ENCODE measurements around the gene PIN1.
A peak's percentile ranks its signal among the peaks of the same experiment; 100 is the strongest.
"Not testable (repeated sequence)": the region's sequence is repeated elsewhere in the genome, so short reads cannot be mapped to it uniquely, and the experiment has no call there.

PIN1 gene

DNA sequence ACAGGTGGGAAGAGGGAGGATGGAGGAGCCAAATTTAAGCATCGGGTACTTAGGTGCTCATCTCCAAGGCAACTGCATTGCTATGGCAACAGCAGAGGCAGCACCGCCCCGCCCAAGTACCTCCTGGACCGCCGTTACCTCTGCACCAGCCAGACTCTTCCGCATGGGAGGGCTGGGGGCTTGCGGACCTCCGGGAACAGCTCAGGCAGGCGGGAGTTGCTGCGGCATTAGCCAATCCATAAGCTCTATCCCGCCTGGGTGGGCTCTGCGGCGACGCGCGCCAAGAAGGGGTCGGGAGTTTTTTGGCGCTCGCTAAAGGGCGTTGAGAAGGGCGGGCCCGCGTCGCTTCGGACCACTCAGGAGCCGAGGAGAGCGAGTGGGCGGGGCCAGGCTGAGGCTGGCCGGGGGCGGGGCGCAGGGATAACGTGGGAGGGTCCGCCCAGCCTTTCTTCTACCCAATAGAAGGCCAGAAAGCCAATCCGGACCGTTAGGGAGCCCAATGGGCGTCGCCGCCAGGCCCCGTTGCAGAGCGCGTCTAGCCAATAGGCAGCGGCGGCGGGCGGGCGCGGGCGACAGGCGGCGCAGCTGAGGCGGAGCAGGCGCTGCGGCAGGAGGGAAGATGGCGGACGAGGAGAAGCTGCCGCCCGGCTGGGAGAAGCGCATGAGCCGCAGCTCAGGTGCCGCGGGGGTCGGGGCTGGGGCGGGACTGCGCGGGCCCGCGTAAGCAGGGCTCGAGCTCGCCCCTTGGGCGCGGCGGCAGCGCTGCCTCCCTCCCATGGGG is at the start of gene PIN1:
Gene PIN1, plus strand, starts transcription at position 593 of the 781 bp plus-strand sequence. Its CDS starts 27 bp downstream, at position 620.
- DNase-seq, result peak; percentile 99

DNA sequence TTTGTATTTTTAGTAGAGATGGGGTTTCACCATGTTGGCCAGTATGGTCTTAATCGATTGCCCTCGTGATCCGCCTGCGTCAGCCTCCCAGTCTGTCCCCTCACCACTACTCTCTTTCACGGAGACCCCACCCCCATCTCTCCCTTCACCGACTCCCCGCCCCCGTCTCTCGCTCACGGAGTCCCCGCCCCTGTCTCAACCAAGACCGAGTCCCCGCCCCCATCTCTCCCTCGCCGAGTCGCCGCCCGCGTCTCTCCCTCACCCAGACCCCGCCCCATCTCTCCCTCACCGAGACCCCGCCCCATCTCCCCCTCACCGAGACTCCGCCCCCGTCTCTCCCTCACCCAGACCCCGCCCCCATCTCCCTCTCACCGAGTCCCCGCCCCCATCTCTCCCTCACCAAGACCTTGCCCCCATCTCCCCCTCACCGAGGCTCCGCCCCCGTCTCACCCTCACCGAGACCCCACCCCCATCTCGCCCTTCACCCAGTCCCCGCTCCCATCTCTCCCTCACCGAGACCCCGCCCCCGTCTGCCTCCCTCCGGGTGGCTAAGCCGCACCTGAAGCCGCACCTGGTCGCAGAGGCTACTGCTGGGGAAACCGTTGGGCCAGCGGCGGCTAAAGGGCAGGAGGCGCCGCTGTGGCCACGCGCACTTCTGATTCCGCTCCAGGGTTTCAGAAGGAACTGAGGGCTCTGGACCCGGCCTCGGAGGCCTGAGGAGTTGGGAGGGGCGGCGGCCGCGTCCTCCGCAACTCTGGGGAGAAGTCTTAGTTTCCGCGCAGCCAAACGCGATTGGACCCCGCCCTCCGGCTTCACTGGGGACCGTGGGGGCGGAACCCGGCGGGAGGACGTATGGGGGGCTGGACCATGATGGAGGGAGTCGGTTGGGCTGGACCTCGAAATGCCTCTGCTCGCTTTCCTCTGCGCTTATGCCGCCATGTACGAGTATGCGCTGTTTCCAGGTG is 49.5 kb upstream of the PIN1 start:
- peak; percentile 97 for DNase-seq

DNA sequence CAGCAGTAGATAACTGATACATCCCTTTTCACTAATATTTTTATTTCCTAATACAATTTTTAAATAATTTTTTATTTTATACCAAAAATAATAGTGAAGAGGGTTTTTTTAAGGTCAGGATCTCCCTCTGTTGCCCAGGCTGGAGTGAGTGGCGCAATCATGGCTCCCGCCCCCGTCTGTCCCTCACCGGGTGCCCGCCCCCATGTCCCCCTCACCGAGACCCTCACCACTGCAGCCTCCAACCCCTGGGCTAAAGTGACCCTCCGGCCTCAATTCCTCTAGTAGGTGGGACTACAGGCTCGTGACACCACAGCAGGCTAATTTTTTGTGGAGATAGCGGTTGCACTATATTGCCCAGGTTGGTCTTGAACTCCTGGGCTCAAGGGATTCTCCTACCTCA is 48.8 kb upstream of the PIN1 start:
- DNase-seq, result no peak

DNA sequence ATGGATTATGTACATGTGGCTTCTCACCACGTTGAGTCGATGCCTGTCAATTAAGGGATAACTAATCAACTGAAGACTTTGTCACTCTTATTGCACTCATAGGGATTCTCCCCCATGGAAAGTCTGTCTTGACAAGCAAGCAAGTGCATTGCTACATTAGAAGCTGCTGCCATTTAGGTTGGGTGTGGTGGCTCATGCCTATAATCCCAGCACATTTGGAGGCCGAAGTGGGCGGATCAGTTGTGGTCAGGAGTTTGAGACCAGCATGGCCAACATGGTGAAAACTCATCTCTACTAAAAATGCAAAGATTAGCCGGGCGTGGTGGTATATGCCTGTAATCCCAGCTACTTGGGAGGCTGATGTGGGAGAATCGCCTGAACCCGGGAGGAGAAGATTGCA is 48.3 kb upstream of the PIN1 start:
- DNase-seq, result no peak

DNA sequence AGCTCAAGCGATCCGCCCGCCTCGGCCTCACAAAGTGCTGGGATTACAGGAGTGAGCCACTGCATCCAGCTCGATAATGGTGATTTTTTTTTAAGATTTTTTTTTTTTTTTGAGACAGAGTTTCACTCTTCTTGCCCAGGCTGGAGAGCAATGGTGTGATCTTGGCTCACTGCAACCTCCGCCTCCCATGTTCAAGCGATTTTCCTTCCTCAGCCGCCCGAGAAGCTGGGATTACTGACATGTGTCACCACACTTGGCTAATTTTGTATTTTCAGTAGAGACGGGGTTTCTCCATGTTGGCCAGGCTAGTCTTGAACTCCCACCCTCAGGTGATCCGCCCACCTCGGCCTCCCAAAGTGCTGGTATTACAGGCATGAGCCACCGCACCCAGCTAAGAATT is 46.5 kb upstream of the PIN1 start:
- not testable (repeated sequence) for DNase-seq

DNA sequence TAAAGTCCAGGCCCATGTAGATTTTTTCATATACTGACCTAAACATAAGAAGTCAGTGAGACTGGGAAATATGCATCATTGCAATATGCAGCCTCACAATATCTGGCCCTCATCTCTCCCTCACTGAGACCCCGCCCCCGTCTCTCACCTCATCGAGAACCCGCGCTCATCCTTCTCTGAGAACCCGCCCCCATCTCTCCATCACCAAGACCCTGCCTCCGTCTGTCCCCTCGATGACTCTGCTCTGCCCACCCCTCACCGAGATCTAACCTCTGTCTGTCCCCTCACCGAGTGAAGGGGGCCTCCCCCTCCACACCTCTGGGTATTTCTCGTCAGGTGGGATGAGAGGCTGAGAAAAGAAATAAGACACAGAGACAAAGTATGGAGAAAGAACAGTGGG is 46.1 kb upstream of the PIN1 start:
- DNase-seq, result no peak

DNA sequence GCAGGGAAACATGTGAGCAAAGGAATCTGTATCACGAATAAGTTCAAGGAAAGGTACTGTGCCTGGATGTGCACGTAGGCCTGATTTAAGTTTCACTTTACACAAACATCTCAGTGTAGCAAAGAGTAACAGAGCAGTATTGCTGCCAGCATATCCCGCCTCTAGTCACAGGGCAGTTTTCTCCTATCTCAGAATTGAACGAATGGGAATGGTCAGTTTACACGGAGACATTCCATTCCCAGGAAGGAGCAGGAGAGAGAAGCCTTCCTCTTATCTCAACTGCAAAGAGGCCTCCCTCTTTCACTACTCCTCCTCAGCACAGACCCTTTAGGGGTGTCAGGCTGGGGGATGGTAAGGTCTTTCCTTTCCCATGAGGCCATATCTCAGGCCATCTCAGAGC is 45.5 kb upstream of the PIN1 start:
- not testable (repeated sequence) for DNase-seq

DNA sequence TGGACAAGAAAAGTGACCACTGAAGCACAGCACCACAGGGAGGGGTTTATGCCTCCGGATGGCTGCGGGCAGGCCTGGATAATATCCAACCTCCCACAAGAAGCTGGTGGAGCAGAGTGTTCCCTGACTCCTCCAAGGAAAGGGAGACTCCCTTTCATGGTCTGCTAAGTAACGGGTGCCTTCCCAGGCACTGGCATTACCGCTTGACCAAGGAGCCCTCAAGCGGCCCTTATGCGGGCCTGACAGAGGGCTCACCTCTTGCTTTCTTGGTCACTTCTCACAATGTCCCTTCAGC is 44.1 kb upstream of the PIN1 start:
- not testable (repeated sequence) for DNase-seq

DNA sequence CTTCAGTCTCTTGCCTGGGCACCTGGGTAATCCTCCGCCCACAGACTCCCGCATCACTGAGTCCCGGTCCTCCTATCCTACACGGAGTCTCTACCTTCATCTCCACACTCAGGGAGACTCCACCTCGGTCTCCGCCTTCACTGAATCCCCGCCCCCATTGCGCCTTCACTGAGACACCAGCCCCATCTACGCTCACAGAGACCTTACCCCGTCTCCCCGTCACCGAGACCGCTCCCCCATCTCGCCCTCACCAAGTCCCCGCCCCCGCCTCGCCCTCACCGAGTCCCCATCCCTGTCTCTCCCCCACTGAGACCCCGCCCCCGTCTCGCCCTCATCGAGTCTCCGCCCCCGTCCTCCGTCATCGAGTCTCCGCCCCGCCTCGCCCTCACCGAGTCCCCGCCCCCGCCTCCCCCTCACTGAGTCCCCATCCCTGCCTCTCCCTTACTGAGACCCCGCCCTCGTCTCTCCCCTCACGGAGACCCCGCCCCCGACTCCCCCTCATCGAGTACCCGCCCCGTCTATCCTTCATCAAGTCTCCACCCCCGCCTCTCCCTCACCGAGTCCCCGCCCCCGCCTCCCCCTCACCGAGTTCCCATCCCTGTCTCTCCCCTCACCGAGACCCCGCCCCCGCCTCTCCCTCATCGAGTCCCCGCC is 43.4 kb upstream of the PIN1 start:
- DNase-seq, result peak; percentile 96

DNA sequence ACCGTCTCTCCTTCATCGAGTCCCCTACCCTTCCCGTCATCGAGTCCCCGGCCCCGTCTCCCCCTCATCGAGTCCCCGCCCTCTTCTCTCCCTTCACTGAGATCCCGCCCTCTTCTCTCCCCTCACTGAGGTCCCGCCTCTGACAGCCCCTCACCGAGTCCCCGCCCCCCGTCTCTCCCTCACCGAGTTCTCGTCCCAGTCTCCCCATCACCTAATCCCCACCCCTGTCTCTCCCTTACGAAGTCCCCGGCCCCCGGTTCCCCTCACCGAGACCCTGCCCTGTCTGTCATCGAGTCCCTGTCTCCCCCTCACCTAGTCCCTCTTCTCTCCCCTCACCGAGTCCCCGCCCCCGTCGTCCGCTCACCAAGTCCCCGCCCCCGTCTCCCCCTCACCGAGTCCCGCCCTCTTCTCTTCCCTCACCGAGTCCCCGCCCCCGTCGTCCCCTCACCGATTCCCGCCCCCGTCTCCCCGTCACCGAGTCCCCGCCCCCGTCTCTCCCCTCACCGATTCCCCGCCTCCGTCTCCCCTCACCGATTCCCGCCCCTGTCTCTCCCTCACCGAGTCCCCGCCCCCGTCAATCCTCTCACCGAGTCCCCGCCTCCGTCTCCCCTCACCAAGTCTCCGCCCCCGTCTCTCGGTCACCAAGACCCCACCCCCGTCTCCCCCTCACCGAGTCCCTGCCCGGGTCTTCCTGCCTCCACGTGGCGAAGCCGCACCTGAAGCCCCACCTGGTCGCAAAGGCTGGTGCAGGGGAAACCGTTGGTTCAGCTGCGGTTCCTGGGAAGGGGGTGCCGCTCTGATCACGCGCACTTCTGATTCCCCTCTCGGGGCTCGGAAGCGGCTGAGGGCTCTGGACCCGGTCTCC is 42.7 kb upstream of the PIN1 start:
- peak; percentile 95 for DNase-seq

DNA sequence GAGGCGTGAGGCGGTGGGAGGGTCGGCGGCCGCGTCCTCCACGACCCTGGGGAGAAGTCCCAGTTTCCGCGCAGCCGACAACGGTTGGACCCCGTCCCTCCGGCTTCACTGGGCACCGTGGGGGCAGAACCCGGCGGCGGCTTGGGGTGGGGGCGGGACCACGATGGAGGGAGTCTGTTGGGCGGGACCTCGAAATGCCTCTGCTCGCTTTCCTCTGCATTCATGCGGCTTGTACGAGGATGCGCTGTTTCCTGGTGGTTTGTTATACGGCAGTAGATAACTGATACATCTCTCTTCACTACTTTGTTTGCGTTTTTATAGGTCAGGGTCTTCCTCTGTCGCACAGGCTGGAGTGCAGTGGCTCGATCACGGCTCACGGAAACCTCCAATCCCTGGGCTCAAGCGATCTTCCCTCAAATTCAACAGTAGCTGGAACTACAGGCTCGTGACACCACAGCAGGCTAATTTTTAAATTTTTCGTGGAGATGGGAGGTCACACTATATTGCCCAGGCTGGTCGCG is 42.0 kb upstream of the PIN1 start:
- DNase-seq, result peak; percentile 65

DNA sequence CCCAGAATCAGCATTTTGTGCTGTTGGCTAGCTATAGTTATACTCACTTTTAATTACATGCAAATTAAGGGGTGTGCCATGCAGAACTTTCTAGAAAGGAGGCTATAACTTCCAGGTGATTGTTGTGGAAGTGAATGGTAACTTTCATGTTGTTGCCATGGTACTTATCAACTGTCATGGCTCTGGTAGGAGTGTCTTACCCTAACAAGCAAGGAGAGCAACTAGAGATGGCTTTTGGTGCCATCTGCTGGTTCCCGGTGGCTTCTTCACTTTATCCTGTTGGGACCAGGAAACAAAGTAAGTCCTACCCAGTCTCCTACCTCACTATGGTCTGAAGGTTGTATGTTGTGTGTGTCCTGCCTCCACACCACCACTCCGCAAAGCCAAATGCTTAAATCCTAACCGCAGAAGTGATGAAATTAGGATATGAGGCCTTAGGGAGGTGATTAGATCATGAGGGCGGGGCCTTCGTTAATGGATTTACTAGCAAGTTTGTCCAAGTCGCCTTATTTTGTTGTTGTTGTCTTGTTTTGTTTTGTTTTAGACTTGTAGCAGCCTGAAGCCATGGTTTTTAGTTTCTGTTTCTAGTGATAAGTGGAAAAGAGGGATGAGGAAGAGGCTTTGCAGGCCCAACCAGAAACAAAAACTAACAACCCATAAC is 38.9 kb upstream of the PIN1 start:
- peak; percentile 82 for DNase-seq

DNA sequence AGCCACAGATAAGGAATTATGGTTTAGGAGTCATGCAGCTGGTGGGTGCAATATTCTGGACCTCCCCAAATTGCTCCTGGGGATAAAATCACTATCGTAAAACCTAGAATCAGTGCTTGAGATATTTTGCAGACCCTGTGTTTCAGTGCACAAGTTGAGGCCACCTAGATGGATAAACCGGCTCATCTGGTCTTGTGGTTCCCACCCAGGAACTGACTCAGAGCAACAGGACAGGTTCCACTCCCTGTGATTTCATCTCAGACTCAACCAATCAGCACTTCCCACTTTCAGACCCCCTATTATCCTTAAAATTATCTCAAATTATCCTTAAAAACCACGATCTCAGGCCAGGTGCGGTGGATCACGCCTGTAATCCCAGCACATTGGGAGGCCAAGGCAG is 37.2 kb upstream of the PIN1 start:
- DNase-seq, result no peak

DNA sequence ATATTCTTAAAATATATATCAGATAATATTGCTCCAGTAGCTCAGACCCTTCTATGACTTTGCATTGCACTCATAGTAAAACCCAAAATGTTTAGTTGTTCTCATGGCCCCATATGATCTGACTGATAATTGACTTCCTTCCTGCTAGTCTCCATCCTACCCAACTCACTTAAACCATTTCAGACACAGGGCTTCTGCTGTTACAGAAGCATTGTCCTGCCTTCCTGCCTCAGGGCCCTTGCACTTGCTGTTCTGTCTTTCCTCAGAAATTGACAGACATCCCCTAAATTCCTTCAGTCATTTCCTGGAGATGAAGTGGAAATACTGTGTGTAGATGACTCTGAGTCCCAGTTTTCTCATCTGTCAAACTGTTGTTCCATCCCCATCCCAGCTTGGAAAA is 36.0 kb upstream of the PIN1 start:
- no peak for DNase-seq

DNA sequence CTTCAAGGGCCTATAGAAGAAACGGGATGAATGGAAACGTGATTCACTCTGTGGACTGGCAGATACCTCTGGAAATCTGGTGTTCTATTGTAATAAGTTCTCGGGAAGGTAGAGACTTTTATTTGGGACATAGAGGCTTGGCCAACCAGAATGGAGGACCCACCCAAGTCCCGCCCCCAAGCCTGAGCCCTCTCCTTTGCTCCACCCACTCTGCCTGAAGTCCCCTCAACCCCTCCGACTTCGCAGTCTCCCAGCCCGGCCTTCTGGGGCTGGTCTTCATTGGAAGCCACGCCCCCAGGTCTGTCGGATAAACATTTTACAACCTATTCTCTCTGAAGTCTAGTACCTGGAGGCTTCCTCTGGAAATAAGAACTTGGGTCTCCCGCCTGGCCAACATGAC is 33.1 kb upstream of the PIN1 start:
- DNase-seq, result no peak

DNA sequence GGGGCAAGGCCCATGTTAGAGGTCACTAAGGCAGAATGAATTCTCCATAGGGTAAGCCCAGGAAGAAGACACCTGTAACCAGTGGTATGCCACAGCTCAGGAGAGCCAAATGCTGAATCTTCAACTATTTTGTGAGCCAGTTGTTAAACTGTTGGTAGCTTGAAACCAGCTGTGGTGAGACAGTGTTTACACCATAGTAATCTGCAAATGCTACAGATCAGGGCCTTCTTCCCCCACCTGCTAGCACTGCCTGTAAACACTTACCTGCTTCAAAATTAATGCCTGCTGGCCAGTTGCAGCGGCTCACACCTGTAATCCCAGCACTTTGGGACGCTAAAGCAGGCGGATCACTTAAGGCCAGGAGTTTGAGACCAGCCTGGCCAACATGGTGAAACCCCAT is 28.3 kb upstream of the PIN1 start:
- no peak for DNase-seq

DNA sequence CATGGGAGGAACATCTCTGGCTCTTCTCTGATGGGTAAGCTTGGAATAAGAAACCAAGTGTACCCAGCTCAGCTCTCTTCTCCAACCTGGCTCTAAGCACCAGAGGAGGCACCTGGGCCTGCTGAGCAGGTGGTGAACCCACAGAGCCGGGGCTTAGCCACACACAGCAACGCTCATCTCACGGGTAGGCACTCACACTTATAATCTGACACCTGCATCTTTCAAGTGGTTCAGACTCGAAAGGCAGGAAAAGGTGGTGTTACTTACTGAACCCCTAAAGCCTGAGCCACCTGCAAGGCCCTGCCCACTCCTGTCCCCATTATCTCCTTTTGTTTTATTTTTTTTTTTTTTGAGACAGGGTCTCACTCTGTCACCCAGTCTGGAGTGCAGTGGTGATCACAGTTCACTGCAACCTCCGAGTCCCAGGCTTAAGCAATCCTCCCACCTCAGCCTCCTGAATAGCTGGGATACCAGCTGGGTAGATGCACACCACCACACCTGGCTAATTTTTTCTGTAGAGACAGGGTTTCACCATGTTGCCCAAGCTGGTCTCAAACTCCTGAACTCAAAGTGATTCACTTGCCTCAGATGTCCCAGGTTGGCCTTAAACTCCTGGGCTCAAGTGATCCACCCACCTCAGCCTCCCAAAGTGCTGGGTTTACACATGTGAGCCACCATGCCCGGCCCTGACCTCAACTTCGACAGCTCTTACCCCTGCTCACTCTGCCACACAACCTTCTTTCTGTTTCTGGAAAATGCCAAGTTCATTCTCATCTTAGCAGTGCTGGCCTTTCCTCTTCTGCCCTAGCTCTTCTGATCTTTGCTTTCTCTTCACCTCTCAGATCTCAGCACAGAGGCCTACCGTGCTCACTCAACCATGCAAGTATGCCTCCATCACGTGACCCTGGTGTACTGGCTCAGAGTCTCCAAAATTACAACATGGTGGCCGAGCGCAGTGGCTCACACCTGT is 26.0 kb upstream of the PIN1 start:
- no peak for DNase-seq

DNA sequence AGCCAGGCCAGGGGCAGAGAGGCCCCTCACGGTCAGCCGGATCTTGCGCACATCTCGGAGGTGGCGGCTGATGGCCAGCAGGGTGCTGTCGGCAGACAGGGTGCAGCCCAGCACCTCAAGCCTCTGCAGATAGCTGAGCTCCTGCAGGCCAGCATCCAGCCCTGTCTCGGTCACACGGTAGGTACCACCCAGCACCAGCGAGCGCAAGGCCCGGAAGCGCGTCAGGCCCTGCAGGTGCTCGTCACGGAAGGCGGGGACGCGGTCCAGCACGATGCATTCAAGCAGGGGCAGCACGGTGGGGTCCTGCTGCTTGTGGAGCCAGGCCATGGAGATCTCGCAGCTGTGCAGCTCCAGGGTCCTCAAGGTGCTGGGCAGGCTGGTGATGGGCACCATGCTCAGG is 24.0 kb upstream of the PIN1 start:
- DNase-seq, result no peak

DNA sequence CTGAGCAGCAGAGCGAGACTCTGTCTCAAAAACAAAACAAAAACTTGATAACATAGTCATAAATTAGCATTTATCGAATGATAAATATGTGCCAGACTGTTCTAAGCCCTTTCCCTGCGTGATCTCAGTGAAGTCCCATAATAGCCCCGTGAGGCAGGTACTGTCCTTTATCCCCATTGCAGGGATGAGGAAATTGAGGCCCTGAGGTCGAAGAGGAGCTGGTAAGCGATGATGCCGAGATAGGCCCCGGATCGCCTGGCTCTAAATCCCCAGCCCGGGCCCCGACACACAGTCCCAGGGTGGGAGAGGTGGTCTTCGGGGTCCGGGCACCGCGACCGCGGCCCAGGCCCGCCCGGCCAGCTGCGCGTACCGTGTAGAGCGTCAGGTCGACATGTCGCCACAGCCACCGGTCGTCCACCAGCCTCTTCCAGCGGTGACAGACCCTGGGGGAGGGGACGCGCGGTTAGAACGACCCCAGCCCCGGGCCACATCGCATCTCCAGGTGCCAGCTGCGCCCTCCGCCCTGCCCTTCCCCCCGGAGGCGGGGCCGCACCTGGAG is 16.9 kb upstream of the PIN1 start:
- DNase-seq, result no peak

Measured in activated CD8-positive, alpha-beta memory T cell treated with anti-CD3 and anti-CD28 coated beads, Interleukin-2, amount 50 U/mL, for 4 hours (primary cell).